OCI-LY1 (cell line): ENCODE measurements around the gene ZNFX1.

Source experiments
- H2AFZ ChIP-seq: fragments of 200-600 bp; sonication (generic), shearing (Covaris generic); 2 replicates; pipeline ENCODE4 v1.6.0; 2014; ENCODE audit warnings: antibody characterized with exemption, mild to moderate bottlenecking, low read length
- H3F3A ChIP-seq: fragments of 200-600 bp; sonication (generic), shearing (Covaris generic); 2 replicates; pipeline ENCODE4 v1.6.0; 2014; ENCODE audit warnings: mild to moderate bottlenecking, antibody characterized with exemption, low read length, moderate library complexity; ENCODE audit not compliant: insufficient read depth
- H3K27ac ChIP-seq: fragments of 200-600 bp; sonication (generic); 2 replicates; pipeline ENCODE4 v1.5.1; 2014; ENCODE audit warnings: low read length, mixed run types, mild to moderate bottlenecking, low read depth; ENCODE audit not compliant: poor library complexity, severe bottlenecking
- H3K27me3 ChIP-seq: fragments of 200-600 bp; sonication (generic); 2 replicates; pipeline ENCODE4 v1.6.0; 2014; ENCODE audit warnings: antibody characterized with exemption, mild to moderate bottlenecking, low read length, moderate library complexity; ENCODE audit not compliant: insufficient read depth
- H3K36me3 ChIP-seq: fragments of 200-600 bp; sonication (generic); 2 replicates; pipeline ENCODE4 v1.6.1; 2014; ENCODE audit warnings: mild to moderate bottlenecking, antibody characterized with exemption, low read length, moderate library complexity, mixed read lengths; ENCODE audit not compliant: insufficient read depth
- H3K4me1 ChIP-seq: fragments of 200-600 bp; sonication (generic); 2 replicates; pipeline ENCODE4 v1.5.1; 2014; ENCODE audit warnings: mild to moderate bottlenecking, low read length, moderate library complexity; ENCODE audit not compliant: insufficient read depth, severe bottlenecking
- H3K4me2 ChIP-seq: fragments of 200-600 bp; sonication (generic), shearing (Covaris generic); 2 replicates; pipeline ENCODE4 v1.6.1; 2014; ENCODE audit warnings: low read length
- H3K4me3 ChIP-seq: fragments of 200-600 bp; sonication (generic); 2 replicates; pipeline ENCODE4 v1.5.1; 2014; ENCODE audit warnings: low read length, low read depth, mild to moderate bottlenecking, mixed read lengths; ENCODE audit not compliant: poor library complexity, severe bottlenecking
- H3K79me2 ChIP-seq: fragments of 200-600 bp; shearing (Covaris generic); 2 replicates; pipeline ENCODE4 v1.6.1; 2016; ENCODE audit warnings: mixed run types, low read length, mixed read lengths; ENCODE audit not compliant: insufficient read depth
- H3K9ac ChIP-seq: fragments of 200-600 bp; sonication (generic), shearing (Covaris generic); 2 replicates; pipeline ENCODE4 v1.6.1; 2014; ENCODE audit warnings: mild to moderate bottlenecking, low read length, mixed read lengths
- H3K9me2 ChIP-seq: fragments of 200-600 bp; sonication (generic), shearing (Covaris generic); 2 replicates; pipeline ENCODE4 v1.6.1; 2014; ENCODE audit warnings: low read depth, mild to moderate bottlenecking, low read length, mixed read lengths
- H3K9me3 ChIP-seq: fragments of 200-600 bp; shearing (Covaris generic); 2 replicates; pipeline ENCODE4 v1.6.1; 2014; ENCODE audit warnings: low read length, mixed read lengths
- H4K20me1 ChIP-seq: fragments of 200-600 bp; sonication (generic), shearing (Covaris generic); 2 replicates; pipeline ENCODE4 v1.6.0; 2016; ENCODE audit warnings: mild to moderate bottlenecking, low read length; ENCODE audit not compliant: insufficient read depth
- CTCF ChIP-seq: fragments of 200-600 bp; sonication (generic), shearing (Covaris generic); IDR thresholded peaks from 2 replicates; pipeline ENCODE4 v1.5.1; 2017; ENCODE audit warnings: mild to moderate bottlenecking, antibody characterized with exemption, low read length, moderate library complexity, mixed read lengths
- EZH2 ChIP-seq: fragments of 200-600 bp; sonication (generic), shearing (Covaris generic); IDR thresholded peaks from 2 replicates; pipeline ENCODE4 v1.8.0; 2017; ENCODE audit warnings: borderline replicate concordance, mixed run types, mild to moderate bottlenecking, antibody characterized with exemption, low read length, moderate library complexity, mixed read lengths

The ZNFX1 gene

GRCh38 chr20:49318430-49319207, 40.8 kb upstream of the ZNFX1 start:
- H4K20me1 ChIP-seq, result no peaks in the 10 kb centered on the region
- H2AFZ ChIP-seq, result no peak overlapping the region
- no peak overlapping the region for H3K9ac ChIP-seq
- no peaks in the 10 kb centered on the region for H3K9me2 ChIP-seq
- H3K36me3 ChIP-seq, result no peaks in the 10 kb centered on the region
- TF ChIP-seq CTCF (no peak), EZH2 (no peak)
- H3K4me1 ChIP-seq, result peaks cover 3% of the 10 kb centered on the region
- no peak overlapping the region for H3K27ac ChIP-seq
- no peaks in the 10 kb centered on the region for H3K79me2 ChIP-seq
- H3K9me3 ChIP-seq, result no peaks in the 10 kb centered on the region
- H3K4me2 ChIP-seq, result no peak overlapping the region
- H3K4me3 ChIP-seq, result no peak overlapping the region
- H3K27me3 ChIP-seq, result 0 out of 2 replicates have a peak, but pooled peaks cover under 1% of the 10 kb centered on the region
- no peaks in the 10 kb centered on the region for H3F3A ChIP-seq

- Histone ChIP-seq H3K79me2 (no peaks in the 10 kb centered on the region), H3K9me2 (no peaks in the 10 kb centered on the region), H3K4me2 (no peak overlapping the region), H3K9ac (no peak overlapping the region), H3K36me3 (no peaks in the 10 kb centered on the region), H4K20me1 (no peaks in the 10 kb centered on the region), H2AFZ (no peak overlapping the region), H3K9me3 (no peaks in the 10 kb centered on the region), H3F3A (no peaks in the 10 kb centered on the region), H3K4me3 (no peak overlapping the region), H3K27ac (no peak overlapping the region), H3K4me1 (no peaks in the 10 kb centered on the region), H3K27me3 (0 out of 2 replicates have a peak, but pooled peaks cover 6% of the 10 kb centered on the region)
- TF ChIP-seq EZH2 (no peak), CTCF (no peak)
Measured at GRCh38 chr20:49318091-49318429, 40.2 kb upstream of the ZNFX1 start.

GRCh38 chr20:49316704-49317103, 38.8 kb upstream of the ZNFX1 start:
- H3K4me1 ChIP-seq, result no peaks in the 10 kb centered on the region
- H3K27me3 ChIP-seq, result 0 out of 2 replicates have a peak, but pooled peaks cover 6% of the 10 kb centered on the region
- H3K4me2 ChIP-seq, result no peak overlapping the region
- no peaks in the 10 kb centered on the region for H3K9me2 ChIP-seq
- no peaks in the 10 kb centered on the region for H3K36me3 ChIP-seq
- H3K9ac ChIP-seq, result no peak overlapping the region
- H3K4me3 ChIP-seq, result no peak overlapping the region
- H3F3A ChIP-seq, result no peaks in the 10 kb centered on the region
- no peak overlapping the region for H2AFZ ChIP-seq
- no peaks in the 10 kb centered on the region for H4K20me1 ChIP-seq
- H3K27ac ChIP-seq, result no peak overlapping the region
- no peak for TF ChIP-seq EZH2
- no peak for TF ChIP-seq CTCF
- no peaks in the 10 kb centered on the region for H3K79me2 ChIP-seq
- no peaks in the 10 kb centered on the region for H3K9me3 ChIP-seq
